ENCODE measurements around the gene DPM1.

Gene DPM1

GRCh38 chr20:50911716-50912115, 46.6 kb downstream of the DPM1 start:
- no peak overlapping the region for H3K4me3 ChIP-seq (IDR thresholded peaks at IDR 0.05; ENCODE audit: insufficient read depth, low read depth, low read length)
- peak overlapping the region; percentile 47 for H3K4me2 ChIP-seq
- H3K27ac ChIP-seq: peak overlapping the region; percentile 6; the same call in 1 of the 2 replicates
- no peak overlapping the region for H2AFZ ChIP-seq (ENCODE audit: low read depth)
- H3K79me2 ChIP-seq (ENCODE audit: insufficient read depth, low read depth): peaks cover 99% of the 10 kb centered on the region
- H3K9ac ChIP-seq: no peak overlapping the region
- peaks cover 68% of the 10 kb centered on the region for H3K4me1 ChIP-seq (ENCODE audit: low read depth, poor library complexity, severe bottlenecking)
- TF ChIP-seq CTCF (conservative IDR thresholded peaks at IDR 0.05; ENCODE audit: low read depth, low read length): no peak
- H4K20me1 ChIP-seq (ENCODE audit: insufficient read depth): peaks cover 73% of the 10 kb centered on the region
- H3K27me3 ChIP-seq (ENCODE audit: insufficient read depth, low read depth): no peaks in the 10 kb centered on the region
- peaks cover 6% of the 10 kb centered on the region; the same call in 1 of the 2 replicates for H3K36me3 ChIP-seq (ENCODE audit: insufficient read depth)

- Histone ChIP-seq H3K4me1 (ENCODE audit: low read depth, poor library complexity, severe bottlenecking) (peaks cover 62% of the 10 kb centered on the region), H3K27me3 (ENCODE audit: insufficient read depth, low read depth) (no peaks in the 10 kb centered on the region), H4K20me1 (ENCODE audit: insufficient read depth) (peaks cover 73% of the 10 kb centered on the region), H2AFZ (ENCODE audit: low read depth) (no peak overlapping the region), H3K4me2 (peak overlapping the region; percentile 47; the same call in 1 of the 2 replicates), H3K27ac (no peak overlapping the region; the same call in 1 of the 2 replicates), H3K79me2 (ENCODE audit: insufficient read depth, low read depth) (peaks cover 99% of the 10 kb centered on the region), H3K36me3 (ENCODE audit: insufficient read depth) (peaks cover 6% of the 10 kb centered on the region; the same call in 1 of the 2 replicates), H3K4me3 (IDR thresholded peaks at IDR 0.05; ENCODE audit: insufficient read depth, low read depth, low read length) (no peak overlapping the region), H3K9ac (no peak overlapping the region)
- TF ChIP-seq CTCF (conservative IDR thresholded peaks at IDR 0.05; ENCODE audit: low read depth, low read length): no peak
Observed at GRCh38 chr20:50911030-50911429, 47.3 kb downstream of the DPM1 start.

- TF ChIP-seq CTCF (conservative IDR thresholded peaks at IDR 0.05; ENCODE audit: low read depth, low read length): no peak
Observed at GRCh38 chr20:50909413-50909812, 48.9 kb downstream of the DPM1 start.

GRCh38 chr20:50904067-50904570, 54.2 kb downstream of the DPM1 start:
- H3K79me2 ChIP-seq (ENCODE audit: insufficient read depth, low read depth): peaks cover 90% of the 10 kb centered on the region
- no peaks in the 10 kb centered on the region for H3K27me3 ChIP-seq (ENCODE audit: insufficient read depth, low read depth)
- no peak overlapping the region for H3K27ac ChIP-seq
- H3K4me3 ChIP-seq (IDR thresholded peaks at IDR 0.05; ENCODE audit: insufficient read depth, low read depth, low read length): no peak overlapping the region
- TF ChIP-seq CTCF (conservative IDR thresholded peaks at IDR 0.05; ENCODE audit: low read depth, low read length): no peak
- H2AFZ ChIP-seq (ENCODE audit: low read depth): no peak overlapping the region
- peaks cover 51% of the 10 kb centered on the region for H4K20me1 ChIP-seq (ENCODE audit: insufficient read depth)
- H3K36me3 ChIP-seq (ENCODE audit: insufficient read depth): peaks cover 26% of the 10 kb centered on the region; the same call in 1 of the 2 replicates
- H3K4me1 ChIP-seq (ENCODE audit: low read depth, poor library complexity, severe bottlenecking): no peaks in the 10 kb centered on the region
- no peak overlapping the region for H3K4me2 ChIP-seq
- H3K9ac ChIP-seq: no peak overlapping the region

More at GRCh38 chr20:50909413-50909812, 48.9 kb downstream of the DPM1 start:
- no peaks in the 10 kb centered on the region for H3K27me3 ChIP-seq (ENCODE audit: insufficient read depth, low read depth)
- H3K4me3 ChIP-seq (IDR thresholded peaks at IDR 0.05; ENCODE audit: insufficient read depth, low read depth, low read length): no peak overlapping the region
- peaks cover 75% of the 10 kb centered on the region for H4K20me1 ChIP-seq (ENCODE audit: insufficient read depth)
- no peak overlapping the region for H3K27ac ChIP-seq
- H3K36me3 ChIP-seq (ENCODE audit: insufficient read depth): peaks cover 6% of the 10 kb centered on the region; the same call in 1 of the 2 replicates
- no peak overlapping the region for H3K4me2 ChIP-seq
- peaks cover 45% of the 10 kb centered on the region for H3K4me1 ChIP-seq (ENCODE audit: low read depth, poor library complexity, severe bottlenecking)
- H2AFZ ChIP-seq (ENCODE audit: low read depth): no peak overlapping the region
- H3K79me2 ChIP-seq (ENCODE audit: insufficient read depth, low read depth): peaks cover 99% of the 10 kb centered on the region
- no peak overlapping the region for H3K9ac ChIP-seq

Data from KMS-11 (cell line).